Activated CD8-positive, alpha-beta memory T cell treated with anti-CD3 and anti-CD28 coated beads, Interleukin-2, amount 50 U/mL, for 1 hour (primary cell): ENCODE data around the gene NUP93.
"Not testable (repeated sequence)": the region's sequence is repeated elsewhere in the genome, so short reads cannot be mapped to it uniquely, and the experiment has no call there.

Experiments
- DNase-seq: peaks from one replicate; pipeline ENCODE4 v3.0.0-alpha.2; 2020; ENCODE audit errors: extremely low read depth

The NUP93 gene

GRCh38 chr16:56849690-56850680, 120.1 kb downstream of the NUP93 start:
- no peak for DNase-seq

DNA sequence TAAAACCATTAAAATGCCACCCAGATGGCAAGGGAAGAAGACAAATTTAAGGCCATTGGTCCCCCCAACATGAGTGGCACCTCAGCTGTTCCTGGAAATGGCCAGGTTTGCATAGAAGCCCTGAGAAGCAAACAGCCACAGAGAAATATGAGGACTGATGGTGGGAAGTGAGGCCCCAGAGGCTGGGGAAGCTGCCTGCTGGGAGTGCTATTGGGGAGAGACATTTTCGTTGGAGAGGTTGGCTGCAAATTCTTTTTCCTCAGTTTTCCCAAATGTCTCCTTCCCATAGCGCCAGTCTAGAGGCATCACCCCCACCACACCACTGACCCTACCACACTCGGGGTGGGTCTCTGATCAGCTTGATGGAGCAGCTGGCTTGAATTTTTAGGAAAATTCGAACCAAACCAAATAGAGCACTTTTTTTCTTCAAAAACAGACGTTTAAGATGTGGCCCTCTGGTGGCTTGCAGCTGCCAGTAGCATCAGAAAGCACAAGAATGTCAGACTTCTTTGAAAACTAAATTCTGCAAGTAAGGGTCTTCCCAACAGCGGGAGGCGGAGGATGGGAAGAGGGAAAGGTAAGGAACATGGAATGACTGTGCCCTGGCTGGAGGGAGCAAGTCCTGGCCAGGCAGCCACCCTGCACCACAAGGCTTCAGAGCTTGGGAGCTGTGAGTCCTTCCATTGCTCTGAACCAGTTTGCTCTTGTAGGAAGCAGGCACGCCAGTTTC, 121.9 kb downstream of the NUP93 start:
- no peak for DNase-seq

DNA sequence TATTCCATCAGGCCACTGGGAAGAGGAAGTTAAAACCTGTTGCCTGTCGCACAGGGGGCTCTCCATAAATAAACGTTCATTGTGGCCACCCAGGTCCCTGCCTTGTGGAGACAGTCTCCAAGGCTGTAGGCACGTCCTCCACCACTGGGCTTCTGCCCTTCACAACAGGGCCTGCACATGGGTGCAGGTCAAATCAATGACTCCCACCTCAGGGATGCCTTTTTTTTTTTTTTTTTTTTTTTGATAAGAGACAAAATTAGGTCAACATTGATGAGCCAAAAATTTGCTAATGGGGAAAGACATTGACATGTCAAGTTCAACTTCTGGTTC, 122.4 kb downstream of the NUP93 start:
- no peak for DNase-seq

DNA sequence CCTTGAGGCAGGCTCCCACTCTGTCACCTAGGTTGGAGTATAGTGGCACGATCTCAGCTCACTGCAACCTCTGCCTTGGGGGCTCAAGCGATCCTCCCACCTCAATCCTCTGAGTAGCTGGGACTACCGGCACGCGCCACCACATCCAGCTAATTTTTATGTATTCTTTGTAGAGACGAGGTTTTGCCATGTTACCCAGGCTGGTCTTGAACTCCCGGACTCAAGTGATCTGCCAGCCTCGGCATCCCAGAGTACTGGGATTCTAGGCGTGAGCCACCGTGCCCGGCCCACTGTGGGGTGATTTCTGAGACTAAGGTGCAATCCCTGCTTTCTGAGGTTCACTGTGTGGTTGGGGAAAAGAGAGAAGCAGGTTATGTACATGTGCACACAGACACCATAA, 123.0 kb downstream of the NUP93 start:
- DNase-seq: no peak

- DNase-seq: no peak
Measured at GRCh38 chr16:56855201-56855600, 125.3 kb downstream of the NUP93 start.

DNA sequence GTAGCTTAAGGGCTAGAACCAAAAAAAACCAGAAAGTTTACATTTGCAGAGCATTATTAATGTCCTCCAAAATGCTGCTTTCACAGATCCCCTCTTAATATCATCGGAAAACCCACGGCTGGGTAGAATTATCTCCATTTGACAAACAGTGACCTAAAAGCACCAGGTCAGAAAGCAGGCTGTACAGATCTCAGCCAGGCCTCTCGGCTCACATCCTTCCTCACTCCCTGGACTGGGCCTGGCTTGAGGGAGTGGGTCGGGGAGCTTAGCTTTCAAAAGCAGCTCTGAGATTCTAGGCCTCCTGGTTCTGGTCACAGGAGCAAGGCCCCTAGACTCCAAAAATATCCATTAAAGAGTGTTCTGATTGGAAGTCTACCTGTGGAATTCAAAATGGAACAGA, 126.0 kb downstream of the NUP93 start:
- DNase-seq: no peak

- no peak for DNase-seq
Measured at GRCh38 chr16:56856876-56857447, 127.0 kb downstream of the NUP93 start.

DNA sequence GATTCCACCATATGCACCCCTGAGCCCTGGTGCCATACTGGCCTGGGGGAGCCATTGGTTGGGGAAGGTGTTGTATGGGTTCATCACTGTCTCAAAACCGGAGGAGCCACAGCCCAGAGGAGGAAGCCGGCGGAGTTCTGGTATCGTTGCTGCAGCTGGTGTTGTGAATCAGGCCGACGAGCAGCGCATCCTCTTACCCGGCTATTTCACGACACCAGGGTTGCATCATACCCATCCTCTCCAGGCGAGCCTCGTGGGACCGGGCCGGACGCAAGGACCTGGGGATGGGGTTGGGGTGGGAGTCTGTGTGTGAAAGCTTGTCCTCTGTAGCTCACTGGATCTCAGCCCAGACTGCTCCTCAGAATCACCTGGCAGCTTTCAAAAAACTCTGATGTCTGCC, 128.4 kb downstream of the NUP93 start:
- DNase-seq: no peak

DNA sequence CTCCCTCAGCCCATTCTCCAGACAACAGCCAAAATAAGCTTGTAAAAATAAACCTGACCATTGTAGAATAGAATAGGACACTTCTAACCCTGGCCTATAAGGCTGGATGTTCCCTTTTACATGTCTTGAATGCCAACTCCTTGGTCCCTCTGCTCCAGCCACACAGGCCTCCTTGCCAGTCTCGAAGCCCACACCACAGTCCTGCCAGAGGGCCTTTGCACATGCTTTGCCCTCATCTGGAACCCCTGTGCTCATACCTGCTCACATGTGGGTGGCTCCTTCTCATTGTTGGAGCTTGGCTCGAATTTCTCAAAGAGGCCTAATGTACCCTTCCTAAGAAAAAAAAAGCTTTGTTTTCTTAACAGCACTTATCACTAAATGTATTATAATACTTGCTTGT, 129.7 kb downstream of the NUP93 start:
- no peak for DNase-seq

- no peak for DNase-seq
Measured at GRCh38 chr16:56860226-56861020, 130.5 kb downstream of the NUP93 start.

GRCh38 chr16:56861092-56861610, 131.2 kb downstream of the NUP93 start:
- DNase-seq: no peak

DNA sequence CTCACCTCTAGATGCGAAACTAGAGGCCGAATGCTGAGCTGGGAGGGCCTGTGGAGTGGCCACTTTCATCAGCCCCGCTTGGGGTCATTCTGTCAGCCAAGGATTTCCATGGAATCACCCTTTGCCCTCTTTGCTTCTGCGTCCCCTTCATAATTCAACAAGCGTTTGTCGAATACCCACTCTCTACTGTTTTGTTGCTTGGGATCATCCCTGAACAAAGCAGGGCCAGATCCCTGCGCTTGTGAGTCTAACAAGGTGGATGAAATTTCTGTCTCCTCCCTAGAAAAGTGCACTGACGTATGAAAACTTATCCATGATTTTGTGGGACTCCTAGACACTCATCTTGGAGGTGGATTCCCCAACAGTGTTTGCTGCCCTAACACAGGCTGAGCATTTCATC, 131.8 kb downstream of the NUP93 start:
- DNase-seq: no peak

GRCh38 chr16:56862776-56863175, 132.8 kb downstream of the NUP93 start:
- no peak for DNase-seq

- DNase-seq: no peak
Measured at GRCh38 chr16:56864960-56865359, 135.0 kb downstream of the NUP93 start, which contains the start of gene SLC12A3. Gene SLC12A3, plus strand, starts transcription at chr16:56865207. Its CDS starts 29 bp downstream, at chr16:56865236.

- no peak for DNase-seq
Measured at GRCh38 chr16:56865394-56866062, 135.6 kb downstream of the NUP93 start.

- DNase-seq: no peak
Measured at GRCh38 chr16:56866955-56867830, 137.3 kb downstream of the NUP93 start.

GRCh38 chr16:56868175-56868574, 138.2 kb downstream of the NUP93 start:
- no peak for DNase-seq

DNA sequence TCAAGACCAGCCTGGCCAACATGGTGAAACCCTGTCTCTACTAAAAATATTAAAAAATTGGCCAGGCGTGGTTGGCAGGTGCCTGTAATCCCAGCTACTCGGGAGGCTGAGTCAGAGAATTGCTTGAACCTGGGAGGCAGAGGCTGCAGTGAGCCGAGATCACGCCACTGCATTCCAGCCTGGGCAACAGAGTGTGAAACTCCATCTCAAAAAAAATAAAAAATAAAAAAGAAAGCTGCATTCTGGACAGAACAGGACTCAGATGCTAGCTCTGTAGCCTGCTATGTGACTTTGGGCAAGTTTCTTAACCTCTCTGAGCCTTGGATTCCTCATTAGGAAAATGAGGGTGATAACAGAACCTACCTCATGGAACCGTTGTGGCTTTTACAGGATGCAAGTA, 138.8 kb downstream of the NUP93 start:
- not testable (repeated sequence) for DNase-seq

GRCh38 chr16:56869513-56870275, 139.8 kb downstream of the NUP93 start:
- DNase-seq: no peak
